ENCODE measurements around the gene PITPNM3.

GRCh38 chr17:6558276-6558675 lies 1.9 kb upstream of the PITPNM3 start:
- no peak for TF ChIP-seq CTCF (IDR thresholded peaks at IDR 0.05 in 4 of 5, conservative IDR thresholded peaks at IDR 0.05 in 1 of 5)
- no peak for TF ChIP-seq POLR2A (IDR thresholded peaks at IDR 0.05)
